HG03039 (cell line): ENCODE data around the gene TBC1D24.
A peak's percentile ranks its signal among the peaks of the same experiment; 100 is the strongest.
"Not testable (repeated sequence)": the region's sequence is repeated elsewhere in the genome, so short reads cannot be mapped to it uniquely, and the experiment has no call there.

Experiments used
- ATAC-seq: cut with Tn5 transposase; IDR thresholded peaks from one replicate; pipeline ENCODE4 v1.9.1; 2021; ENCODE audit warnings: mild to moderate bottlenecking, moderate library complexity; ENCODE audit not compliant: unreplicated experiment

TBC1D24 gene

DNA sequence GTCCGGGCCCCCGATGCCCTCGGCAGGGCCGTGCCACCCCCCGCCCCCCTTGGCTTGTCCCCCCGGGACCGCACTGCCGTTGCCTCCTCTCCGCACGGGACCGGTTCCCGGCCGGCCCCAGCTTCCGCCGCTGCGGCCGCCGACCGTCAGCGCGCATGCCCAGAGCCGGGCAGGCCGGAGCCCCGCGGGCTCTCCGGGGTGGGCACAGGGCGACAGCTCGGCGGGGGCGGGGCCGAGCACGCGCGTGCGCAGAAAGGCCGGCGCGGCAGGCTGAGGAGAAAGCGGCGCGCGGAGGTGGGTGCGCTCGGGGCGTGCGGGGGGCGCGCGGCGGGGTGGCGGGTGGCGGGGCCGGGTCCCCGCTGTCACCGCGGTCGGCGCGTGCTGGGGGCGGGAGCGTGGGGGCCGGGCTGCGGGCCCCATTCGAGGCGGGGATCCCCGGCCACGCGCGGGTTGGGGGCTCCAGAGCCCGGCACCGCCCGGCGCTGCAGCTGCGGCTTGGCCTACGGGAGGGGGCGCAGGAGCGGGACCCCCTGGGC is at the start of gene TBC1D24:
TSS of gene TBC1D24 (plus strand) at position 251 of the 536 bp plus-strand sequence. CDS start 21,022 bp downstream, outside the sequence.
- peak; percentile 66 for ATAC-seq

DNA sequence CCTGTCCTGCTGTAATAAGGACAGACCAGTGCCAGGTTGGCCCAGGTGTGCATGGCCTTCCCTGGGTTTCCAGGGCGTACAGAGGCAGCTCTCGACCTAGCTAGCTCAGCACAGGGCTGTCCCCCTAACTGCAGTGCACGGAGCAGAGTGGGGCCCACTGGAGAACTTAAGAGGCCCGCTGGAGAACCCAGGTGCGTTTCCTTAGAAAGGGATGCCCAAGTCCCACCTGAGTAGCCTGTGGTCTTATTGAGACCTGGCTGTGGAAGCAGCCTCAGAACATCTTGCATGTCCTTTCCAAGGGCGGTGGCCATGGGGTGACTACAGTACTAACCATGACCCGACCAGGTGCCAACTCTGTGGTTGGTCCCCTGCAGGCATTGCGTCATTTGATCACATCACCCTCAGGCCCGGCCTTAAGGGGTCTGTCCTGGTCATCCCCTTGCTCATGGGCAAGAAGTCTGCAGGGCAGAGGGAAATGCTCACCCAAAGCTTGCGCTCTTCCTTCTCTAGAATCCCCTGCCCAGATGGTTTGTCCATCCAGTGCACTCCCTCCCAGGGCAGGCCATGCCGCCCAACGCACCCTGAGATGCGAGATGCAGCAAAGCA is 49.0 kb upstream of the TBC1D24 start:
- ATAC-seq = no peak

DNA sequence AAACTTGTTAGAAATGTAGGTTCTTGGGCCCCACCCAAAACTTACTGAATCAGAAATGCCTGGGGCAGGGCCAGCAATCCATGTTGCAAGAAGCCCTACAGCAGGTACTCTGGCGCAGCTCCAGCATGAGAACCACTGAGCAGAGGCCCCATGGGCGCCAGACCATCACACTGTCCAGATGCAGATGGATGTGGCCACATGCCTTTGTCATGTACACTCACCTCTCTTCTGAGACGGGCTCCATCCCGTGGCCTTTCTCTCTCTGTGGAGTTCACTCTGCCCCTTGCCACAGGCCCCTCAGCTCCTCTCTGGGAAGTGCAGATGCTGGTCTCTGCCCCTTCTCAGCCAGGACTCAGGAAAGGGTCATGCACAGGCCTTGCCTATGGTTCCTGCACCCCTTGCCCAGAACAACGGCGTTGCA is 48.0 kb upstream of the TBC1D24 start:
- no peak for ATAC-seq

DNA sequence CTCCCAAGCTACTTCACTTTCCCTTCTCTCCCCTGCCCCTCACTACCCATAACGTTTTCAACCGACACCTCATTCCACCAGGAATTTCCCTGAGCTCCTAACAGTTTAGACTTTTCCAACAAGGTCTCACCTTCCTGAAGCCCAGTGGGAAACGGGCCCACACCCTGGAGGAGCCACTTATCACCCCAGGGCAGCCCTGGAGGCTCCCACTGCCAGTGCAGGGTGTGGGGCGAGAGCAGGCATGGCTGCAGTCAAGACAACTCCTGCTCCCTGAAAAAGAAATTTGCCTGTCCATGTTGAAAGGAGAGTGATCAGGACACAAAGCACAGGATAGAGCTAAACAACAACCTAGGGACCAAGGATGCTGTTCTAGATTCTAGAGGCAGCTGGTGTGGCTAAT is 47.4 kb upstream of the TBC1D24 start:
- ATAC-seq = no peak

DNA sequence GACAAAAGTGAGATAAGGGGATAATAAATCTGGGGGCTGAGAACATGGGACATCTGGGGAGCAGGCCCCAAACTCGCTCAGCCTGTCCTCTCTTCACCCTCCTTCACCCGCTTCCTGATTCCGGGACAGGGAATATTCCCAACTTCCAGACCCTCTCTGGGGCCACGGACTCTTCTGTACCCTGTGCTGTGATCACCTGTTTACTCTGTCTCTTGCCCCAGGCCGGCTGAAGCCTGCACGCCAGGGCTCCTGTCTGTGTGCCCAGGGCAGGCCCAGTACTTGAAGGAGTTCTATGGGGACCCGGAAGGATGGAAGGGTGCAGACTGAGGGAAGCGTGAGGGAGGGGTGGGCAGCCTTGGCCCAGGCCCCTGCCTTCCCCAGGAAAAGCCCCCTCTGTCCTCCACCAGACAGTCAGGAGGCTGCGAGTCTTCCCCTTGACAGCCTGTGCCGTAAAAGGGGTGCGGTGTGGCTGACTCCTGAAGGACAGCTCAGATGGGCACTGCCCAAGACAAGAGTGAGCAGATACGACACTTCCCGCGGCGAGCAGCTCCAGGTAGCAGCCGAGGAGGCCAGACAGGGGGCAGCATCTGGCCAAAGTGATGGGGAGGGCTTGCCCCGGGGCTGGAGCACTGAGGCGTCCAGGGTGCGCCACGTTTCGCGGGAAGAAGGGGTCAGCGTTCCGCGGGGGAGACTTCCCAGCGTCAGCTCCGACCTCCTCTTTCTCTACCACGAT is 46.7 kb upstream of the TBC1D24 start:
- ATAC-seq = no peak

DNA sequence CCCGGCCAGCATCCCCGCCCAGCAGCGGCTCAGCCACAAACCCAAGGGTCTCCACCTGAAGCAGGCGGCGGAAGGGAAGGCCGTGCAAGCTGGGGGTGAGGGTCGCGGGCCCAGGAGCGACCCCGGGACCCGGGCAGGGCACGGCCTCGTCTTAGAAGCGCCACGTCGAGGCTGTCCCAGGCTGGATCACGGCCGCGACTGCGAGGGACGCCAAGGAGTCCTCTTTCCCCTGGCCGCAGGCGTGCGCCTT is 46.2 kb upstream of the TBC1D24 start:
- ATAC-seq = no peak

DNA sequence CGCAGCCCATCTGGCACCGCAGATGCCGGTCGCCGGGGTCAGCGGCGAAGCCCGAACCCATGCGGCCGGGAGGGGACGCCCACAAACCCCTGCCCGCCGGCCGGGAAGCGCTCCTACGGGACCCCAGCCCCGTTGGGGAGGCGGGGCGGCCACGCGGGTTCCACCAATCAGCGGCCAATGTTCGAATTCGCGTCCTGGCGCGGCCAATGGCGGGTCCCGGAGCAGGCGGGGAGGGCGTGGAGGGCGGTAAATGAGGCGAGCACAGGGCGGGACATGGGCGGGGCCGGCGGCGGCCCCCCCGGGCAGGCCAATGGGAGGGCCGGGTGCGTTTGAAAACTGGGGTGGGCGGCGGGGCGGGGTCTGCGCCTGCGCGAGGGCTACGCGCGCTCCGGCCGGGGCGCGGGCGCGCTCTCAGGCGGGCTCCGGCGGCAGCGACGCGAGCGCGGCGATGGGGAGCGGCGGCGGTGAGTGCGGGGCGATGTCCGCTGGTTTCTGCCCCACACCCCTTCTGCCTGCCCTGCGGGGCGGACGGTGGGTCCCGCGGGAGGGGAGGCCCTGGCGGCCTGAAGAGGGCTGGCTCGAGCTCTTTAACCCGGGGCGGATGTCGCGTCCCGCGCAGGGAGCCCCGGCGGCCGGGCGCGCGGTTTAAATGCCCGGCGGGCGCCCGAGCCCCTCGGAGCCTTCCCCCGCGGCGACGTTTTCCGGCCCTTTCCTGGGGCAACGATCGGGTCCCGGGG is 45.7 kb upstream of the TBC1D24 start, which contains the start of gene CCNF:
TSS of gene CCNF (plus strand) at position 414 of the 737 bp plus-strand sequence. CDS start at position 449, 35 bp downstream.
- peak; percentile 77 for ATAC-seq

DNA sequence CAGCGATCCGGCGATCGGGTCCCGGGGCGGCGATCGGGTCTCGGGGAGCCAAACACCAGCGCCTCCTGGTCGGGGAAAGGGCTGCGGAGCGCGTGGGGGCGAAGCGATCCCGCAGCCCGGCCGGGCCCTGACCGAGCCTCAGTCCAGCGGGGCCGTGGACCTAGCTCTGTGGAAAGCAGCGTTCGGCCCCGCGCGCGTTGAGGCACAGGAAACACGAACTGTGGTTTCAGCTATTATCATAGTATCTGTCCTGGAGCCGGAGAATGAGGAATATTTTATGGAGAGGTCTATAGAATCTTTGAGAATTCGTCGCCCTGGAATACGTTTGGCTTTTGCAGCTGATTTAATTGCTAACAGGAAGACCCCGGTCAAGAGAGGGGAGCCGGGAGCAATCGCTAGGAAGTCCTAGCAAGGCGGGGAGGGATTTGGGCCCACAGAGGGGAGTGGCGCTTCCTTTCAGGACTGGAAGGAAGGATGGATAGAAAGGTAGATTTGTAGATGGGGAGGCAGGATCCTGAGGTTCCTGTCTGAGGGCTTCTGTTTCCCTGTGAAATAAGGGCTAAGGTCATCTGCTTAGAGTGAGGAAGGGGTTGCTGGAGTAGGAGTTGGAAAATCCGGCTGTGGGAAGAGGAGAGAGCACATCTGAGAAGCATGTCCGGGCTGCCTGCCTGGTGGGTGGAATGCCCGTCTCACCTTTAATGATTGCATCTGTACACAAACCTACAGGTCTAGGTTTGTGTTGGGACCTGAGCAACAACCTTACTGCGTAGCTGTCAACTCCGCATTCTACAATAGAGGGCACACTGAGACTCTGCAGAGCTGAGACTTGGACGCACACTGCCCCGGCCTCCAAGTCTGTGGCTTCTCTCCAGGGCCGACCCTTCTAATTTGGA is 44.9 kb upstream of the TBC1D24 start:
- ATAC-seq = no peak

DNA sequence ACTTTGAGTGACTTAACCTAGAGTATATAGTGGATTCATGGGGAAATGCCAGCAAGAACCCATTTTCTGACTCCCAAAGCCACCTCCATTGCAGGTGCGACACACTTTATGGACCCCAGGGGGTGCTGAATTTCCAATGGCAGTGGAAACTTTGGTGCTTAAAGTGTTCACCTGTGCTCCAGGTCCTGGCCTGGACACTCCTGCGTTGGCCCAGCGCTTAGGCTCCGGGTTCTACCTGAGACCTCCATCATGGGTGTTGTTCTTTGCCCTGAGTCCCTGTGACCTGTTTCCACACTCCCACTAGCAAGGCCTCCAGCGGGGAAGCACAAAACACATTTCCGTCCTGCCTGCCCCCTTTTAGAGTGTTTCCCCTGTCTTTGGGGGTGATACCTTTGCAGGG is 42.6 kb upstream of the TBC1D24 start:
- ATAC-seq = no peak

DNA sequence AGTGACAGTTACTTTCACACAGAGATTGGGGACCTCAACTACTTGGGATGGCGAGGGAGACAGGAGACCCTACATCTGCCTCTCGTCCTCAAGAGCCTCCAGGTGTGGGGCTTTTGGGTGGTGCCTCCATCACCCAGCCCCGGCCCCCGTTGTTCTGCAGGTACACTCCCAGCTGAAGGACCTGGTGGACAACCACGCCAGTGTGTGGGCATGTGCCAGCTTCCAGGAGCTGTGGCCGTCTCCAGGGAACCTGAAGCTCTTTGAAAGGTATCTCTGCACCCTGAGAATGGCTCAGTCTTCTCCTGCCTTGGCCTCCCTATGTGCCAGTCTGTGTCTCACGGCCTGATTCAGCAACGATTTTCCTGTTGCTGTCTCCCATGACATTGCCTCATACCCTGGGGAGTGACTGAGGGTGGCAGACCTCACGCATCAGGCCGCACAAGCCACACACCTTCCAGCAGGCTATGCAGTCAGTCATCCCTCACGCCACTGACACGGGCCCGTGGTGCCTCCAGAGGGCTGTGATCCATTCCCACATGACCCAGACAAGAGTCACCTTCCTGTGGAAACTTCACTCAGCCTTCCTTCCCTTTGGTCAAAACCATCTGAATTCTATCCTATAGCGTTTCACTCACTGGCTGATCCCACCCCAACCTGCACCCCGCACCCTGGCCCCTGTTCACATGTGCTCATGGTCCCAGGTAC is 42.0 kb upstream of the TBC1D24 start:
- ATAC-seq = no peak

DNA sequence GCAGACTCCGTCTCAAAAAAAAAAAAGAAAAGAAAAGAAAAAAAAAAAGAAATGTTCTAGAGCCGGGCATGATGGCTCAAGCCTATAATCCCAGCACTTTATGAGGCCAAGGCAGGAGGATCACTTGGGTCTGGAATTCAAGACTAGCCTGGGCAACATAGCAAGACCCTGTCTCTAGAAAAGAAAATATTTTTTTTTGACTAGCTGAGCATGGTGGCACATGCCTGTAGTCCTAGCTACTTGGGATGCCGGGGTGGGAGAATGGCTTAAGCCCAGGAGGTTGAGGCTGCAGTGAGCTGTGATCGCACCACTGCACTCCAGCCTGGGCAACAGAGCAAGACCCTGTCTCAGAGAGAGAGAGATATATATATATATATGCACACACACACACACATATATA is 39.7 kb upstream of the TBC1D24 start:
- ATAC-seq = not testable (repeated sequence)

DNA sequence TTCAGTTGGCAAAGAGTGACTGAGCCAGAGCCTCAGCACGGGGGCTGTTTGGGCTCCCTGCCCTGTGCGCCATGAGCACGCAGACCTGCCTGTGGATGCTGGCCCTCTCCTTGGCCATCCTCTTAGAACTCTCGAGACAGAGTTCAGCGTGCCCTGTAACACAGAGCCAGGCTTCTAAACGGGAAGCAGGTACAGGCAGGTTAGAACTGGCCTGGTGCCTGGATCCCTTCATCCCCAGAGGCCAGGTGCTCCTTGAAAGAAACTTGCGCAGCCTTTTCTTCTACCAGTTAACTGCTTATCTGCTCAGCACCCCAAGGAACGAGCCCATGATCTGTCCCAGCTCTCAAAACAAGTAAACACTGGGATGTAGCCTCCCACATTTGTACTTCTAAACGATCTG is 38.8 kb upstream of the TBC1D24 start:
- no peak for ATAC-seq

DNA sequence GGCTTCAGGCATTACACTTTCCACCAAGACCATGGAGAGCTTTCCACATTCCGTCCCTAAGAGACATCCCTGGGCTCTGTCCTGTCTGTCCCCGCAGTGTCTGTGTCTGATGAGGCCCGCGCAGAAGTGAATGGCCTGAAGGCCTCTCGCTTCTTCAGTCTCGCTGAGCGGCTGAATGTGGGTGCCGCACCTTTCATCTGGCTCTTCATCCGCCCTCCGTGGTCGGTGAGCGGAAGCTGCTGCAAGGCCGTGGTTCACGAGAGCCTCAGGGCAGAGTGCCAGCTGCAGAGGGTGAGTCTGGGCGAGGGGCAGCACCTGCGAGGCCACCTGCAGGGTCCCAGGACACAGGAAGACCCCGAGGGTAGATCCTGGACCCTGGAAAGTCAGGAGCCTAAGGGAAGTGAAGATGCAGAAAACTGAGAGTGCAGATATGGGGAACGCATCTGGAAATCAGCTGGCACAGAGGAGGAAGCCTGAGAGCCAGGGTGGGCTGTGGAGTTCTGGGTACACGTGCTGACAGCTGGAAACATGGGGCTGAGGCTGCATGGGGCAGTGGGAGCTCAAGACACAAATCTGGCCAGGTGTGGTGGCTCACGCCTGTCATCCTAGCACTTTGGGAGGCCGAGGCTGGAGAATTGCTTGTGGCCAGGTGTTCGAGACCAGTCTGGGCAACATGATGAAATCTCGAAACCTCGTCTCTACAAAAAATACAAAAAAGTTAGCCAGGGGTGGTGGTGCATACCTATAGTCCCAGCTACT is 37.7 kb upstream of the TBC1D24 start:
- ATAC-seq = no peak

DNA sequence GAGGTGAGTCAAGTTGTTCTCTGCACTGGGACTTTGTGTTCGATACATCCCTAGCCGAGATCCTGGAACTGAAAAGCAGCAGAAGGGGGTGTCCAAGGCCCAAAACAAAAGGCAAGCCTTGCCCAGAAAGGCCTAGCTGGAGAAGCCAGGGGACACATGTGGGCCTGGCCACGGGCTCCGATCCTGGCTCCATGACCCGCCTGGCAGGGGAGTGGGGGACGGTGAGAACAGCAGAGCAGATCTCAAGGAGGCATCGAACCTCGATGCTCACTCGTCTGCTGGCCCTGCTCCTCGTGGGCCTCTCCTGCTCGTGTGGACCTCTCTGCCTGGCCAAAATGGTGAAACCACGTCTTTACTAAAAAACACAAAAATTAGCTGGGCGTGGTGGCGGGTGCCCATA is 36.8 kb upstream of the TBC1D24 start:
- ATAC-seq = no peak

DNA sequence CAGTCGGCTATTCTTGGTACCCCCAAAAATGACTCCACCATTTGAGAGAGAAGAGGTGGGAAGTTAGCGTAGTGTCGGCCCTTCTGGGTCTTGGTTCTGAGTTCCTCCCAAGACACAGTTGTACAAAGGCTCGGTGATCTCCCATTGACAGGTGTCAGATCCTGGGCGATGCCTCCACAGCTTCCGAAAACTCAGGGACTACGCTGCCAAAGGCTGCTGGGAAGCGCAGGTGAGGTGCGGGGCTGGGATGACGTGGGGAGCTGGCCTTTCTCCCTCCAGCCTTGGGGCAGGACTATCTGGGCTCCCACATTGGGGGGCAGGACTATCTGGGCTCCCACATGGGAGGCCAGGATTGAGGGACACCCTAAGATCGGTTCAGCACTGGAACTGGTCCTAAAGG is 35.3 kb upstream of the TBC1D24 start:
- ATAC-seq = no peak

DNA sequence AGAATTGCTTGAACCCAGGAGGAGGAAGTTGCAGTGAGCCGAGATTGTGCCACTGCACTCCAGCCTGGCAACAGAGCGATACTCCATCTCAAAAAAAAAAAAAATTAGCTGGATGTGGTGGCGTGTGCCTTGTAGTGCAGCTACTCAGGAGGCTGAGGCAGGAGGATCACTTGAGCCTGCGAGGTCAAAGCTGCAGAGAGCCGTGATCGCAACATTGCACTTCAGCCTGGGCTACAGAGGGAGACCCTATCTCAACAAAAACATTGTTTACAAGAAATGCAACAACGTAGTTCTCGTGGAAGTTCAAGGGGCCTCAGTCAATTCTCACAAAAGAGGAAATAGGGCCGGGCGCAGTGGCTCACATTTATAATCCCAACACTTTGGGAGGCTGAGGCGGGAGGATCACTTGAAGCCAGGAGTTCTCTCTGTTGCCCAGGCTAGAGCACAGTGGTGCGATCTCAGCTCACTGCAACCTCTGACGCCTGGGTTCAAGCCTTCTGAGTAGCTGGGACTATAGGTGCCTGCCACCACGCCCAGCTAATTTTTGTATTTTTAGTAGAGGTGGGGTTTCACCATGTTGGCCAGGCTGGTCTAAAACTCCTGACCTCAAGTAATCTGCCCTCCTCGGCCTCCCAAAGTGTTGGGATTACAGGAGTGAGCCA is 33.7 kb upstream of the TBC1D24 start:
- not testable (repeated sequence) for ATAC-seq

DNA sequence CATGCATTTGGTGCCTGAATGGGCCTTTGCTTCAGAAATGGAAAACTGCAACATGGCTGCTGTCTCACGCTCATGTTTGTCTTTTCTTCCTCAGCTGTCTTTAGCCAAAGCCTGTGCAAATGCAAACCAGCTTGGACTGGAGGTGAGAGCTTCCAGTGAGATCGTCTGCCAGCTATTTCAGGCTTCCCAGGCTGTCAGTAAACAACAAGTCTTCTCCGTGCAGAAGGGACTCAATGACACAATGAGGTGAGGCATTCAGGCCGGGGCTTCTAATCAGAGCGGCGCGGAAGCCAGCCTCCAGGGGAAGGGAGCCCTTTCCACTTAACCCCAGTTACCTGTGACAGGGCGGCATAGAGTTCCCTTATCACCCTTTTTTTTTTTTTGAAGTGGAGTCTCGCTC is 31.4 kb upstream of the TBC1D24 start:
- no peak for ATAC-seq

DNA sequence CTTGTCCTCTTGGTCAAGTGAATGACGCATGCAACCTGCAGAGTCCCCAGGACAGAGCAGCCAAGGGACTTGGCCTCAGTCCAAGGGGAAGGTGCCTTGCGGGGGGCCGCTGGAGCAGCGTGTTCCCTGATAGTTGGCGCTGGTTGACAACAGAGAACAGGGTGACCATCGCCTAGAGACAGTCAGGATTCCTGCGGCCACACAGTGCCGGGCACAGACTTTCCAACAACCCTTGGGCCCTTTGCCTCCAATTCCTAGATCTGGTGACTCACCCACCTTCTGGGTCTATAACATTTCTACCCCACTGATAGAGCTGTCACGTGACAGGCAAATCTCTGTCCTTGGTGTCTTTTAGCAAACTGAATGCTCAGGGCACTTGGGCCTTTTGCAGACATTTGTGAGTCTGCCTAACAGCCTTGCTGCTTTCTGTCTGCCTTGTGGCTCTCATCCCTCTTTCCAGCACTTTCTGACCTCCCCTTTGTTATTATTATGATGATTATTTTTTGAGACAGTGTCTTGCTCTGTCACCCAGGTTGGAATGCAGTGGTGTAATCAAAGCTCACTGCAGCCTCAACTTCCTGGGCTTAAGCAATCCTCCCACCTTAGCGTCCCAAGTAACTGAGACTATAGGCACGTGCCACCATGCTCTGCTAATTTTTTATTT is 26.9 kb upstream of the TBC1D24 start:
- ATAC-seq = no peak
